HCT116 (cell line): ENCODE measurements around the gene ZNF580. TPM values are rescaled to one million over a fixed set of nuclear protein-coding genes. Genes with fewer than 3 reads are reported as not detected.

ENCODE experiments used
- ATAC-seq: fragments of 200-7000 bp; cut with Tn5 transposase; 2 replicates; pipeline ENCODE4 v1.9.1; 2020; ENCODE audit warnings: mild to moderate bottlenecking, moderate library complexity
- BruUV-seq: library from RNA; stranded (reverse); fragments of 400-500 nt; replicated peaks from 2 replicates; lab custom pipeline; 2021; lab: Mats Ljungman, UMichigan
- CTCF ChIA-PET: fragments of 300-600 bp; sonication (Branson Sonifier 250); formaldehyde crosslinking; loops from one replicate; lab custom pipeline; 2021; ENCODE audit warnings: antibody characterized with exemption; lab: Charles Lee
- POLR2A ChIA-PET: fragments of 300-600, 350-600 bp; sonication (Branson Sonifier 250); formaldehyde crosslinking; loops from one replicate; lab custom pipeline; 2021; ENCODE audit warnings: antibody characterized with exemption; lab: Charles Lee
- RAD21 ChIA-PET, 2 experiments: fragments of 300-600 bp; sonication (Branson Sonifier 250); formaldehyde crosslinking; loops; one replicate each; lab custom pipeline; 2023; ENCODE audit warnings: low total read pairs in 2 of 2; ENCODE audit not compliant: uncharacterized antibody in 2 of 2, unreplicated experiment in 2 of 2, low non-redundant PET in 1 of 2; lab: Charles Lee
- DNase-seq: peaks from one replicate; pipeline ENCODE4 v3.0.0-alpha.2; 2010; ENCODE audit warnings: low read depth, low spot score
- H2AFZ ChIP-seq: fragments of 200-600 bp; shearing (Covaris generic), sonication (generic); 2 replicates; pipeline ENCODE4 v1.6.1; 2017; ENCODE audit warnings: low read depth, mixed run types, mixed read lengths, antibody characterized with exemption, low read length; ENCODE audit not compliant: poor library complexity, severe bottlenecking
- H3K27ac ChIP-seq: 2 replicates; pipeline ENCODE4 v1.5.1; 2012; ENCODE audit warnings: low read depth, low read length
- H3K27me3 ChIP-seq: fragments of 200-600 bp; sonication (generic); 2 replicates; pipeline ENCODE4 v1.6.1; 2016; ENCODE audit warnings: mixed run types, low read length, mixed read lengths; ENCODE audit not compliant: insufficient read depth
- H3K36me3 ChIP-seq, 2 experiments: fragments of 200-500 bp in 1 of 2; fragments of 200-600 bp in 1 of 2; sonication (Bioruptor generic) in 1 of 2; sonication (generic) in 1 of 2; 2 replicates each; pipeline versions ENCODE4 v1.5.1 to v1.6.1; 2014 to 2016; ENCODE audit warnings: low read length in 2 of 2, inconsistent platforms in 1 of 2, mixed read lengths in 1 of 2, mixed run types in 1 of 2; ENCODE audit not compliant: insufficient read depth in 2 of 2, control insufficient read depth in 1 of 2
- H3K4me1 ChIP-seq, 2 experiments: fragments of 200-600 bp in 1 of 2; sonication (generic) in 1 of 2; 2 replicates each; pipeline versions ENCODE4 v1.5.1 to v1.6.1; 2012 to 2017; ENCODE audit warnings: low read length in 2 of 2, inconsistent platforms in 1 of 2, mild to moderate bottlenecking in 1 of 2, mixed read lengths in 1 of 2, mixed run types in 1 of 2, moderate library complexity in 1 of 2; ENCODE audit not compliant: insufficient read depth in 2 of 2, control insufficient read depth in 1 of 2
- H3K4me2 ChIP-seq: fragments of 200-600 bp; sonication (generic); 2 replicates; pipeline ENCODE4 v1.6.1; 2017; ENCODE audit warnings: mixed run types, low read length, mixed read lengths
- H3K4me3 ChIP-seq, 2 experiments: fragments of 200-600 bp in 1 of 2; sonication (generic) in 1 of 2; replicated peaks in 1 of 2; 2 replicates each; pipeline ENCODE4 v1.5.1; 2011 to 2016; ENCODE audit warnings: low read length in 2 of 2, control low read depth in 1 of 2, low read depth in 1 of 2, mild to moderate bottlenecking in 1 of 2, mixed read lengths in 1 of 2, mixed run types in 1 of 2
- H3K79me2 ChIP-seq: fragments of 200-600 bp; sonication (generic); 2 replicates; pipeline ENCODE4 v1.6.1; 2017; ENCODE audit warnings: mild to moderate bottlenecking, mixed run types, low read length, moderate library complexity, mixed read lengths; ENCODE audit not compliant: insufficient read depth
- H3K9ac ChIP-seq: fragments of 200-600 bp; sonication (generic); 2 replicates; pipeline ENCODE4 v1.6.1; 2016; ENCODE audit warnings: low read length, mixed read lengths
- H3K9me2 ChIP-seq: fragments of 200-600 bp; sonication (generic), shearing (Covaris generic); 2 replicates; pipeline ENCODE4 v1.6.1; 2017; ENCODE audit warnings: mixed run types, mild to moderate bottlenecking, moderate library complexity; ENCODE audit not compliant: insufficient read depth
- H3K9me3 ChIP-seq, 2 experiments: fragments of 200-500 bp in 1 of 2; fragments of 200-600 bp in 1 of 2; sonication (Bioruptor generic) in 1 of 2; sonication (generic) in 1 of 2; 2 replicates each; pipeline ENCODE4 v1.6.1; 2014 to 2017; ENCODE audit warnings: low read length in 2 of 2, mixed read lengths in 2 of 2, inconsistent platforms in 1 of 2, low read depth in 1 of 2, mild to moderate bottlenecking in 1 of 2, mixed run types in 1 of 2, moderate library complexity in 1 of 2; ENCODE audit not compliant: control insufficient read depth in 1 of 2, insufficient read depth in 1 of 2
- H4K20me1 ChIP-seq: fragments of 200-600 bp; sonication (generic), shearing (Covaris generic); 2 replicates; pipeline ENCODE4 v1.6.1; 2017; ENCODE audit warnings: mixed run types, mild to moderate bottlenecking, moderate library complexity; ENCODE audit not compliant: insufficient read depth
- CBX3 ChIP-seq: IDR thresholded peaks from 2 replicates; pipeline ENCODE4 v1.6.1; 2012; ENCODE audit warnings: low read depth
- CEBPB ChIP-seq: IDR thresholded peaks from 2 replicates; pipeline ENCODE4 v1.6.1; 2012; ENCODE audit warnings: low read depth
- EGR1 ChIP-seq: IDR thresholded peaks from 2 replicates; pipeline ENCODE4 v1.6.1; 2012; ENCODE audit warnings: low read depth
- POLR2A ChIP-seq: IDR thresholded peaks from 2 replicates; pipeline ENCODE4 v1.7.0; 2011; ENCODE audit warnings: borderline replicate concordance; ENCODE audit not compliant: insufficient read depth, insufficient read length; ENCODE audit errors: extremely low read depth
- POLR2AphosphoS5 ChIP-seq: IDR thresholded peaks from 2 replicates; pipeline ENCODE4 v1.6.1; 2011; ENCODE audit warnings: mild to moderate bottlenecking, low read depth, low read length, moderate library complexity
- RAD21 ChIP-seq: IDR thresholded peaks from 2 replicates; pipeline ENCODE4 v1.6.1; 2012; ENCODE audit warnings: low read depth, mild to moderate bottlenecking
- SIN3A ChIP-seq: IDR thresholded peaks from 2 replicates; pipeline ENCODE4 v1.6.1; 2012; ENCODE audit warnings: low read depth
- SRF ChIP-seq: IDR thresholded peaks from 2 replicates; pipeline ENCODE4 v1.6.1; 2012; ENCODE audit warnings: low read depth
- TCF7L2 ChIP-seq: IDR thresholded peaks from 2 replicates; pipeline ENCODE4 v1.7.0; 2011; ENCODE audit warnings: borderline replicate concordance, inconsistent platforms; ENCODE audit not compliant: insufficient read depth, insufficient read length; ENCODE audit errors: extremely low read depth
- ZFX ChIP-seq: fragments of 450-650 bp; IDR thresholded peaks from 2 replicates; pipeline ENCODE4 v1.6.1; 2017
- intact Hi-C: fragments of 100-400 bp; cut with micrococcal nuclease; formaldehyde crosslinking; loops from 2 replicates; pipeline ENCODE4 v1.10.0; 2022
- total RNA-seq: library from RNA; stranded (reverse); gene quantifications from one replicate; pipeline ENCODE4 v1.2.1, GENCODE V29; 2021; ENCODE audit not compliant: unreplicated experiment
- TF ChIP-seq, protein P1 (sequence below): IDR thresholded peaks from 2 replicates; pipeline ENCODE4 v1.6.1; 2012

ZNF580 gene
- total RNA-seq, 1 experiment from 2014 or later: 36.7 TPM

DNA sequence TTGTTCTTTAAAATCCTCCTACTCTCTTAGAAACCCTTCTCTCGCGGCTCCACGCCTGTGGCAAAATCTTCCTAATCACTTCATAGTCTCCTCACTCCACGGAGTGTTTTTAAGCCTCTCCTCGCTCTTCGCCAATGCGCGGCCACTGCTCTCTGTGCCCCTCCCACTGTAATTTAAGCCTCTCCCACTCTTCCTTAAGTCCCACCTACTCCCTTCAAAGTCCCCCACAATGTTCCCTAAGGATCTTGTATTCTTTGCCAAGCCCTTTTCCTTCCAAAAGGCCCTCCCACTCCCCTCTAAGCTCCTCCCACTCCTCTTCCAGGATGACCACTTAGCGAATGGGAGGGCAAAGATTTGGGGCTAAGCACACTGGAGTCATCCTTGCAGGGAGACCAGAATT lies 42.8 kb upstream of the ZNF580 start:
- H3K4me3 ChIP-seq: peak overlapping the region in 1 of 2 experiments; percentile 67; a peak in 3 of 4 replicates
- ATAC-seq (no peak), DNase-seq (no peak)
- H3K4me1 ChIP-seq: peaks cover 14 to 25% of the 10 kb centered on the region in 2 experiments; a peak in 3 of 4 replicates
- no peaks in the 10 kb centered on the region for H3K9me3 ChIP-seq
- H4K20me1 ChIP-seq: no peaks in the 10 kb centered on the region
- CTCF ChIA-PET: no interaction called here
- POLR2A ChIA-PET: interaction anchor here (0.6 kb wide), 1 partner anchor 26 kb away, joined by 7 read pairs; the partner anchor contains the start of gene ZNF784
- peaks cover 3 to 16% of the 10 kb centered on the region in 2 experiments for H3K36me3 ChIP-seq
- no peak for TF ChIP-seq POLR2AphosphoS5
- no peak for TF ChIP-seq EGR1
- TF ChIP-seq RAD21: no peak
- no peak for TF ChIP-seq CBX3
- no peak for TF ChIP-seq TCF7L2
- no peak for TF ChIP-seq CEBPB
- TF ChIP-seq SRF: no peak
- TF ChIP-seq, protein P1, sequence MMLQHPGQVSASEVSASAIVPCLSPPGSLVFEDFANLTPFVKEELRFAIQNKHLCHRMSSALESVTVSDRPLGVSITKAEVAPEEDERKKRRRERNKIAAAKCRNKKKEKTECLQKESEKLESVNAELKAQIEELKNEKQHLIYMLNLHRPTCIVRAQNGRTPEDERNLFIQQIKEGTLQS: no peak
- TF ChIP-seq ZFX: no peak
- TF ChIP-seq POLR2A: no peak
- no peak for TF ChIP-seq SIN3A
- H2AFZ ChIP-seq: no peak overlapping the region
- BruUV-seq: no TSS peak
- H3K79me2 ChIP-seq: peaks cover 4% of the 10 kb centered on the region; the same call in 1 of the 2 replicates
- RAD21 ChIA-PET: no interaction called here
- intact Hi-C loops: no loop called here
- no peaks in the 10 kb centered on the region for H3K9me2 ChIP-seq
- H3K4me2 ChIP-seq: peak overlapping the region; percentile 96
- H3K27me3 ChIP-seq: no peaks in the 10 kb centered on the region
- no peak overlapping the region for H3K9ac ChIP-seq
- peak overlapping the region; percentile 40 for H3K27ac ChIP-seq
